Activated CD4-positive, alpha-beta T cell treated with anti-CD3 and anti-CD28 coated beads, Interleukin-2, amount 50 U/mL, for 16 hours (primary cell): ENCODE results near the gene RMDN2.
"Not testable (repeated sequence)": the region's sequence is repeated elsewhere in the genome, so short reads cannot be mapped to it uniquely, and the experiment has no call there.

ENCODE experiments used
- DNase-seq: peaks from one replicate; pipeline ENCODE4 v3.0.0-alpha.2; 2020

RMDN2 gene

GRCh38 chr2:37898448-37898847 is 26.6 kb upstream of the RMDN2 start:
- DNase-seq, result no peak

- no peak for DNase-seq
These were observed 22.1 kb upstream of the RMDN2 start for GRCh38 chr2:37902991-37903390.

- DNase-seq, result no peak
These were observed 20.7 kb upstream of the RMDN2 start for GRCh38 chr2:37904425-37904824.

GRCh38 chr2:37904993-37905392 is 20.1 kb upstream of the RMDN2 start:
- no peak for DNase-seq

GRCh38 chr2:37906131-37906530 is 19.0 kb upstream of the RMDN2 start:
- DNase-seq, result no peak

GRCh38 chr2:37907501-37908225 is 17.4 kb upstream of the RMDN2 start:
- no peak for DNase-seq

- no peak for DNase-seq
These were observed 13.7 kb upstream of the RMDN2 start for GRCh38 chr2:37911296-37911873.

GRCh38 chr2:37912056-37912455 is 13.0 kb upstream of the RMDN2 start:
- DNase-seq, result no peak

- DNase-seq, result no peak
These were observed 12.5 kb upstream of the RMDN2 start for GRCh38 chr2:37912616-37913015.

GRCh38 chr2:37914340-37914739 is 10.7 kb upstream of the RMDN2 start:
- DNase-seq, result no peak

GRCh38 chr2:37915773-37916172 is 9.3 kb upstream of the RMDN2 start:
- DNase-seq, result no peak

GRCh38 chr2:37916512-37917082 is 8.5 kb upstream of the RMDN2 start:
- DNase-seq, result no peak

- no peak for DNase-seq
These were observed 7.5 kb upstream of the RMDN2 start for GRCh38 chr2:37917281-37918228.

- DNase-seq, result no peak
These were observed 6.3 kb upstream of the RMDN2 start for GRCh38 chr2:37918742-37919186.

GRCh38 chr2:37919631-37920032 is 5.5 kb upstream of the RMDN2 start:
- no peak for DNase-seq

- DNase-seq, result no peak
These were observed 4.5 kb upstream of the RMDN2 start for GRCh38 chr2:37920570-37920969.

- no peak for DNase-seq
These were observed 3.3 kb upstream of the RMDN2 start for GRCh38 chr2:37921781-37922180.

GRCh38 chr2:37923308-37924055 is 1.6 kb upstream of the RMDN2 start:
- DNase-seq, result no peak

- DNase-seq, result no peak
These were observed 1.5 kb downstream of the RMDN2 start for GRCh38 chr2:37926635-37927034.

GRCh38 chr2:37928377-37928776 is 3.3 kb downstream of the RMDN2 start:
- DNase-seq, result no peak

- not testable (repeated sequence) for DNase-seq
These were observed 5.3 kb downstream of the RMDN2 start for GRCh38 chr2:37930392-37930791.

GRCh38 chr2:37932873-37933272 is 7.8 kb downstream of the RMDN2 start:
- not testable (repeated sequence) for DNase-seq
